GM23338 (cell line): ENCODE results near the gene CDX1. TPM values are rescaled to one million over a fixed set of nuclear protein-coding genes. Genes with fewer than 3 reads are reported as not detected.

Experiments
- ATAC-seq: fragments of 200-7000 bp; cut with Tn5 transposase; 3 replicates; pipeline ENCODE4 v1.9.1; 2020
- DNase-seq: peaks from one replicate; pipeline ENCODE4 v3.0.0-alpha.2; 2015; ENCODE audit warnings: low spot score
- H2AFZ ChIP-seq: fragments of 200-600 bp; sonication (generic); 2 replicates; pipeline ENCODE4 v1.8.0; 2016; ENCODE audit warnings: antibody characterized with exemption, mild to moderate bottlenecking, moderate library complexity
- H3F3A ChIP-seq: fragments of 200-600 bp; sonication (generic); replicated peaks from 2 replicates; pipeline ENCODE4 v1.8.0; 2017; ENCODE audit warnings: antibody characterized with exemption, mixed run types, low read depth
- H3K27ac ChIP-seq: fragments of 200-600 bp; sonication (generic); 2 replicates; pipeline ENCODE4 v1.6.1; 2016; ENCODE audit warnings: low read depth
- H3K27me3 ChIP-seq: fragments of 200-600 bp; sonication (generic); 2 replicates; pipeline ENCODE4 v1.8.0; 2016; ENCODE audit warnings: mild to moderate bottlenecking, mixed run types, moderate library complexity; ENCODE audit not compliant: insufficient read depth
- H3K36me3 ChIP-seq: fragments of 200-600 bp; sonication (generic); 2 replicates; pipeline ENCODE4 v1.8.0; 2016; ENCODE audit warnings: mild to moderate bottlenecking; ENCODE audit not compliant: insufficient read depth
- H3K4me1 ChIP-seq: fragments of 200-600 bp; sonication (generic); 2 replicates; pipeline ENCODE4 v1.8.0; 2016; ENCODE audit warnings: mild to moderate bottlenecking, moderate library complexity; ENCODE audit not compliant: insufficient read depth
- H3K4me2 ChIP-seq: fragments of 200-600 bp; sonication (generic); 2 replicates; pipeline ENCODE4 v1.7.1; 2017; ENCODE audit warnings: mixed run types
- H3K4me3 ChIP-seq: fragments of 200-600 bp; sonication (generic); 2 replicates; pipeline ENCODE4 v1.6.1; 2016; ENCODE audit warnings: mixed run types
- H3K79me2 ChIP-seq: fragments of 200-600 bp; sonication (generic); replicated peaks from 2 replicates; pipeline ENCODE4 v1.8.0; 2017; ENCODE audit warnings: mild to moderate bottlenecking; ENCODE audit not compliant: insufficient read depth
- H3K9me2 ChIP-seq: fragments of 200-600 bp; sonication (generic); 2 replicates; pipeline ENCODE4 v1.8.0; 2017; ENCODE audit not compliant: insufficient read depth
- H4K20me1 ChIP-seq: fragments of 200-600 bp; sonication (generic); replicated peaks from 2 replicates; pipeline ENCODE4 v1.8.0; 2017; ENCODE audit warnings: mild to moderate bottlenecking; ENCODE audit not compliant: insufficient read depth
- H3K27ac Mint-ChIP-seq: 2 replicates; pipeline ENCODE4 v1.8.0; 2020; ENCODE audit warnings: inconsistent platforms, mild to moderate bottlenecking, moderate library complexity, mixed read lengths
- H3K27me3 Mint-ChIP-seq: 3 replicates; pipeline ENCODE4 v1.8.0; 2022; ENCODE audit warnings: low read depth, mild to moderate bottlenecking, moderate library complexity, mixed read lengths, inconsistent platforms; ENCODE audit not compliant: insufficient read depth, poor library complexity
- H3K36me3 Mint-ChIP-seq: 3 replicates; pipeline ENCODE4 v1.8.0; 2021; ENCODE audit warnings: low read depth, mild to moderate bottlenecking, inconsistent platforms, moderate library complexity, mixed read lengths
- H3K4me1 Mint-ChIP-seq: 3 replicates; pipeline ENCODE4 v1.8.0; 2020; ENCODE audit warnings: mild to moderate bottlenecking, inconsistent platforms, mixed read lengths
- H3K4me3 Mint-ChIP-seq: 3 replicates; pipeline ENCODE4 v1.8.0; 2021; ENCODE audit warnings: moderate library complexity, mild to moderate bottlenecking, inconsistent platforms, mixed read lengths
- H3K9me3 Mint-ChIP-seq: 3 replicates; pipeline ENCODE4 v1.8.0; 2020; ENCODE audit warnings: moderate library complexity, mild to moderate bottlenecking, inconsistent platforms, mixed read lengths
- CREB1 ChIP-seq: fragments of 250-450 bp; sonication (Bioruptor Pico); IDR thresholded peaks from 2 replicates; pipeline ENCODE4 v1.5.0; 2020; ENCODE audit warnings: low read depth, mild to moderate bottlenecking, moderate library complexity
- ETS1 ChIP-seq: IDR thresholded peaks from 2 replicates; pipeline ENCODE4 v1.6.1; 2016; ENCODE audit warnings: antibody characterized with exemption
- EZH2 ChIP-seq: fragments of 200-600 bp; sonication (generic); IDR thresholded peaks from one replicate; pipeline ENCODE4 v1.8.0; 2017; ENCODE audit warnings: antibody characterized with exemption, mild to moderate bottlenecking, low read depth; ENCODE audit not compliant: unreplicated experiment
- EZH2phosphoT487 ChIP-seq: fragments of 200-600 bp; sonication (generic); IDR thresholded peaks from one replicate; pipeline ENCODE4 v1.8.1; 2018; ENCODE audit warnings: antibody characterized with exemption; ENCODE audit not compliant: unreplicated experiment
- JUNB ChIP-seq: IDR thresholded peaks from one replicate; pipeline ENCODE4 v1.6.1; 2016; ENCODE audit warnings: antibody characterized with exemption; ENCODE audit not compliant: unreplicated experiment
- NANOG ChIP-seq: IDR thresholded peaks from 2 replicates; pipeline ENCODE4 v1.6.1; 2016; ENCODE audit warnings: antibody characterized with exemption, borderline replicate concordance
- POLR2AphosphoS5 ChIP-seq: IDR thresholded peaks from 2 replicates; pipeline ENCODE4 v1.6.1; 2016; ENCODE audit warnings: antibody characterized with exemption, low read depth
- STAT1 ChIP-seq: IDR thresholded peaks from one replicate; pipeline ENCODE4 v1.6.1; 2016; ENCODE audit warnings: antibody characterized with exemption; ENCODE audit not compliant: unreplicated experiment
- ZNF114 ChIP-seq: fragments of 250-450 bp; sonication (Bioruptor Pico); IDR thresholded peaks from 2 replicates; pipeline ENCODE4 v1.5.0; 2020; ENCODE audit warnings: mild to moderate bottlenecking, moderate library complexity
- ZNF331 ChIP-seq: fragments of 250-450 bp; sonication (Bioruptor Pico); IDR thresholded peaks from 2 replicates; pipeline ENCODE4 v1.5.0; 2020; ENCODE audit warnings: low read depth, mild to moderate bottlenecking, moderate library complexity
- ZNF462 ChIP-seq: fragments of 250-450 bp; sonication (Bioruptor Pico); IDR thresholded peaks from 2 replicates; pipeline ENCODE4 v1.5.0; 2020; ENCODE audit warnings: mild to moderate bottlenecking, moderate library complexity
- polyA plus RNA-seq: library from polyadenylated mRNA; unstranded; fragments of >200 nt; fragmentation: Nextera tagmentation; extraction: Ambion mirVana; gene quantifications from 2 replicates; pipeline ENCODE4 v1.2.1, GENCODE V29; 2016
- total RNA-seq: library from RNA; depleted of rRNA; stranded (reverse); fragments of >200 nt; shearing (Covaris generic); gene quantifications from 2 replicates; pipeline ENCODE4 v1.2.3, GENCODE V29; 2014

The CDX1 gene
- total and polyA plus RNA-seq, 2 experiments from 2014 or later, result not detected

GRCh38 chr5:150120617-150121447 is 45.7 kb upstream of the CDX1 start:
- DNase-seq, result no peak
- H3K27me3 Mint-ChIP-seq, result peaks cover 13% of the 10 kb centered on the region
- peak; percentile 39 for ATAC-seq

GRCh38 chr5:150121448-150122157 is 45.0 kb upstream of the CDX1 start:
- no peaks in the 10 kb centered on the region for H3F3A ChIP-seq
- Mint-ChIP-seq H3K4me1 (peaks cover 22% of the 10 kb centered on the region), H3K9me3 (no peaks in the 10 kb centered on the region), H3K27me3 (peaks cover 18% of the 10 kb centered on the region), H3K36me3 (no peaks in the 10 kb centered on the region), H3K27ac (no peak overlapping the region), H3K4me3 (no peak overlapping the region)
- no peak overlapping the region for H3K27ac ChIP-seq
- no peak overlapping the region for H3K4me2 ChIP-seq
- no peaks in the 10 kb centered on the region for H3K27me3 ChIP-seq
- no peak overlapping the region for H3K4me3 ChIP-seq
- H3K79me2 ChIP-seq, result no peaks in the 10 kb centered on the region
- no peaks in the 10 kb centered on the region for H3K9me2 ChIP-seq
- H3K4me1 ChIP-seq, result no peaks in the 10 kb centered on the region
- ATAC-seq (no peak), DNase-seq (no peak)
- H2AFZ ChIP-seq, result no peak overlapping the region
- H4K20me1 ChIP-seq, result no peaks in the 10 kb centered on the region
- H3K36me3 ChIP-seq, result no peaks in the 10 kb centered on the region
- no peak for TF ChIP-seq ZNF114
- TF ChIP-seq ZNF331 (CRISPR knock-in tag), result no peak
- no peak for TF ChIP-seq ZNF462
- TF ChIP-seq STAT1, result no peak
- no peak for TF ChIP-seq CREB1 (CRISPR knock-in tag)

More at GRCh38 chr5:150120617-150121447, 45.7 kb upstream of the CDX1 start:
- Mint-ChIP-seq H3K4me3 (no peak overlapping the region), H3K36me3 (no peaks in the 10 kb centered on the region), H3K9me3 (no peaks in the 10 kb centered on the region), H3K4me1 (peaks cover 18% of the 10 kb centered on the region), H3K27ac (no peak overlapping the region)
- Histone ChIP-seq H2AFZ (no peak overlapping the region), H3K4me3 (no peak overlapping the region), H3K27ac (no peak overlapping the region), H4K20me1 (no peaks in the 10 kb centered on the region), H3K4me2 (no peak overlapping the region), H3K79me2 (no peaks in the 10 kb centered on the region), H3K27me3 (no peaks in the 10 kb centered on the region), H3K9me2 (no peaks in the 10 kb centered on the region), H3K36me3 (no peaks in the 10 kb centered on the region), H3F3A (no peaks in the 10 kb centered on the region), H3K4me1 (no peaks in the 10 kb centered on the region)
- TF ChIP-seq ETS1 (no peak), POLR2AphosphoS5 (no peak), JUNB (no peak), NANOG (no peak), ZNF331 (CRISPR knock-in tag) (no peak), EZH2phosphoT487 (no peak), EZH2 (no peak)
